ENCODE measurements around the gene PDZD2.

The PDZD2 gene

DNA sequence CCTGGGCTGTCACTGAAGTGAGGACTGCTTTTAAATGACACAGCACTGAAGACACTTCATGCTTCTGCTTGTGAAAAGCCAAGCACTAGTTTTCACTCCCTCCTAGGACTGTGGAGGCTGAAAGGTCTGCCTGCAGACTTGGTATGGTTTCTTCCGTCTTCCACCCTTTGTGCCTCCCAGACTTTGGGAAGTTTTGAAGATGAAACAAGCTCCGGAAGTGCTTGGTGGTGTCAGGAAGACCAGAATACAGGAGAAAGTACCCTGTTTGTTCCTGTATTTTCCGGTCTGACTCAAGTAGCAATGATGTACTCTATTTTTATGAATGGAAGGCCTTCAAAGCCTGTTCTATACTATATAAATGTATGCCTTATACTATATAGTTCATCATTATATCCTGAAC lies 222.7 kb downstream of the PDZD2 start:
- DNase-seq (ENCODE audit: insufficient read length, low spot score) (no peak), FAIRE-seq (no peak)
- TF ChIP-seq, protein P1, sequence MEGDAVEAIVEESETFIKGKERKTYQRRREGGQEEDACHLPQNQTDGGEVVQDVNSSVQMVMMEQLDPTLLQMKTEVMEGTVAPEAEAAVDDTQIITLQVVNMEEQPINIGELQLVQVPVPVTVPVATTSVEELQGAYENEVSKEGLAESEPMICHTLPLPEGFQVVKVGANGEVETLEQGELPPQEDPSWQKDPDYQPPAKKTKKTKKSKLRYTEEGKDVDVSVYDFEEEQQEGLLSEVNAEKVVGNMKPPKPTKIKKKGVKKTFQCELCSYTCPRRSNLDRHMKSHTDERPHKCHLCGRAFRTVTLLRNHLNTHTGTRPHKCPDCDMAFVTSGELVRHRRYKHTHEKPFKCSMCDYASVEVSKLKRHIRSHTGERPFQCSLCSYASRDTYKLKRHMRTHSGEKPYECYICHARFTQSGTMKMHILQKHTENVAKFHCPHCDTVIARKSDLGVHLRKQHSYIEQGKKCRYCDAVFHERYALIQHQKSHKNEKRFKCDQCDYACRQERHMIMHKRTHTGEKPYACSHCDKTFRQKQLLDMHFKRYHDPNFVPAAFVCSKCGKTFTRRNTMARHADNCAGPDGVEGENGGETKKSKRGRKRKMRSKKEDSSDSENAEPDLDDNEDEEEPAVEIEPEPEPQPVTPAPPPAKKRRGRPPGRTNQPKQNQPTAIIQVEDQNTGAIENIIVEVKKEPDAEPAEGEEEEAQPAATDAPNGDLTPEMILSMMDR (IDR thresholded peaks at IDR 0.05; ENCODE audit: insufficient read depth, missing control alignments), result no peak

GRCh38 chr5:31863991-31864411 lies 225.1 kb downstream of the PDZD2 start:
- DNase-seq (ENCODE audit: insufficient read length, low spot score) (peak; percentile 64), FAIRE-seq (peak; percentile 93)
- TF ChIP-seq, protein P1 (IDR thresholded peaks at IDR 0.05; ENCODE audit: insufficient read depth, missing control alignments), result no peak

GRCh38 chr5:31866166-31866565 lies 227.2 kb downstream of the PDZD2 start:
- no peak for DNase-seq (ENCODE audit: insufficient read length, low spot score)
- TF ChIP-seq, protein P1 (IDR thresholded peaks at IDR 0.05; ENCODE audit: insufficient read depth, missing control alignments), result no peak
- FAIRE-seq, result no peak

GRCh38 chr5:31867219-31867618 lies 228.3 kb downstream of the PDZD2 start:
- no peak for FAIRE-seq

GRCh38 chr5:31880449-31880848 lies 241.5 kb downstream of the PDZD2 start:
- DNase-seq (ENCODE audit: insufficient read length, low spot score) (no peak), FAIRE-seq (no peak)
- TF ChIP-seq, protein P1 (IDR thresholded peaks at IDR 0.05; ENCODE audit: insufficient read depth, missing control alignments), result no peak

More at GRCh38 chr5:31867219-31867618, 228.3 kb downstream of the PDZD2 start:
- TF ChIP-seq, protein P1 (IDR thresholded peaks at IDR 0.05; ENCODE audit: insufficient read depth, missing control alignments), result no peak
- no peak for DNase-seq (ENCODE audit: insufficient read length, low spot score)

DNA sequence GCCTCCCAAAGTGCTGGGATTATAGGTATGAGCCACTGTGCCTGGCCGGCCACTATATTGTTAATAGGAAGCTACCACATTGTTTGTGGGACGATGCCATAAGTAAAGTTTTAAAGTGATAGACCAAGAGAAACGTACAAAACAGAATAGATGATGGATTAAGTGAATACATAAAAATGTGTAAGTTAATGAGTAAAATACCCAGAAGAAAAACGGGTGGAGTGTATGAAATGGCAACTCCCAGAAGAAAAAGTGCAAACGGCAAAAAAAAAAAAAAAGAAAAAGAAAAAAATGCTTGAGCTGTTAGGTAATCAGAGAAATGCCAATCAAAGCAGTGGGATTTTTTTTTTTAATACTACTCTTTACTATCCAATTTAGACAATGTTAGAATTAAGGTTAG lies 246.0 kb downstream of the PDZD2 start:
- TF ChIP-seq, protein P1 (IDR thresholded peaks at IDR 0.05; ENCODE audit: insufficient read depth, missing control alignments), result no peak
- FAIRE-seq (no peak), DNase-seq (ENCODE audit: insufficient read length, low spot score) (no peak)

GRCh38 chr5:31886206-31886605 lies 247.3 kb downstream of the PDZD2 start:
- DNase-seq (ENCODE audit: insufficient read length, low spot score) (no peak), FAIRE-seq (no peak)
- TF ChIP-seq, protein P1 (IDR thresholded peaks at IDR 0.05; ENCODE audit: insufficient read depth, missing control alignments), result no peak

Data from D721Med (cell line).